ENCODE results near the gene BDKRB2. TPM values are rescaled to one million over a fixed set of nuclear protein-coding genes. Genes with fewer than 3 reads are reported as not detected.

BDKRB2 gene
- total RNA-seq, 1 experiment from 2014 or later = not detected

DNA sequence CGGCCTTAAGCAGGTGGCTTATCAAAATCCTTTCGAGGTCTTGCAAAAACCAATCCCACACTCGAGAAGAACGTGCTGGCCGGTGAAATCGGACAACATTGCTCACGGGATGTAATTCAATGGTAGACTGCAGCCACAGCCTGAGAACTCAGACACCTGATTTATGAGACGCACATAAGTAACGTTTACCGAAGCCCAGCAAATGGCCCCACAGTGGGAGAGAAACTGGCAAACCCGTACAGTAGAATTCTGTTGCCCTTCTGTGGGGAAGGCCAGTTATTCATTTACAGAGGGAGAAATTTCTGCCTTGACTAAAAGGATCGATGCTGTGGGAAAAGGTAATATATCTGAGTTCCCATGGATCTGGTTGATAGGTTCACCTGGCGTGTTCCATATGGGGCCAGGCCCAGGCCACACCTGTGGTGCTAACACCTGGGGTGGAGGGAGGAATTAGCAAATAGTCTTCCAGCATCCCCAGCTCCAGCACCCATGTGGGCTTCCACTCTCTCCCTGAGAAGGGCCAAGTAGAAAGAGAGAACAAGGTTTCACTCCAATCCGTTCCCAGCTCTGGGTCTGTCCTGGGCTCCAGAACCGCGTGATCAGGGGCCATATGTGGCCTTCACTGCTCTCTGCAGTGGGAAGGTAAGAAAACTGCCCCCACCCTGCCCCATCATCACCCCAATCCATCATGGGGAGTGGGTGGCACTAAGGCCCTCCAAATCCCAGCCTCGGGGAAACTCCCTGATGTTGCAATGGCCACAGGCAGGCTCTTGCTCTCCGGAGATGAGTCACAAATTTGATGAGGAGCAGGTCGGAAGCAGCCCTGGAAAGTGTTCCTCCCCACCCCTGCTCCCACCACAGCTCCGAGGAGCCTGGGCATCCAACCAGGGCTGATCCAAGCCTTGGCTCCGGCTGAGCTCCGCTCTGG is 64.1 kb downstream of the BDKRB2 start:
- Histone ChIP-seq H3K27ac (no peak overlapping the region), H3K9me3 (replicated peaks) (no peaks in the 10 kb centered on the region), H3K4me3 (no peak overlapping the region), H3K4me1 (no peaks in the 10 kb centered on the region; the same call in 1 of the 2 replicates), H3K36me3 (no peaks in the 10 kb centered on the region), H3K27me3 (no peaks in the 10 kb centered on the region)
- no peak for DNase-seq

DNA sequence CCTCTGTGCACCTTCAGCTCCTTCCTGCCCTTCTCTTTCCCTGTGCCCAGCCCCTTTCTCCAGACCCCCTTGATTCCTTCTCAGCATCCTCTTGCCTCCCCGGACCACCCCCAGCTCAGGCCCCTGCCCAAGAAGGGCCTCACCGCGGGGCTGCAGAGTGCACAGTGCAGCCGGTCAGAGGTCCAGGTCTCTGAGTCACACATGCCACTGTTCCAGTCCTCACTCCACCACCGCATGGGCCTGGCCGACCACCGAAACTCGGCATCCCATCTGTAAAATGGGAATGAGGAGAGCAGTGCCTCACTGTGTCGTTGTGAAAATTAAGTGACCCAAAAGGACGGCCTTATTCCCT is 64.7 kb downstream of the BDKRB2 start:
- H3K9me3 ChIP-seq (replicated peaks) = no peaks in the 10 kb centered on the region
- H3K36me3 ChIP-seq = no peaks in the 10 kb centered on the region
- no peaks in the 10 kb centered on the region for H3K27me3 ChIP-seq
- no peaks in the 10 kb centered on the region; the same call in 1 of the 2 replicates for H3K4me1 ChIP-seq
- H3K4me3 ChIP-seq = no peak overlapping the region
- no peak for DNase-seq
- H3K27ac ChIP-seq = no peak overlapping the region

DNA sequence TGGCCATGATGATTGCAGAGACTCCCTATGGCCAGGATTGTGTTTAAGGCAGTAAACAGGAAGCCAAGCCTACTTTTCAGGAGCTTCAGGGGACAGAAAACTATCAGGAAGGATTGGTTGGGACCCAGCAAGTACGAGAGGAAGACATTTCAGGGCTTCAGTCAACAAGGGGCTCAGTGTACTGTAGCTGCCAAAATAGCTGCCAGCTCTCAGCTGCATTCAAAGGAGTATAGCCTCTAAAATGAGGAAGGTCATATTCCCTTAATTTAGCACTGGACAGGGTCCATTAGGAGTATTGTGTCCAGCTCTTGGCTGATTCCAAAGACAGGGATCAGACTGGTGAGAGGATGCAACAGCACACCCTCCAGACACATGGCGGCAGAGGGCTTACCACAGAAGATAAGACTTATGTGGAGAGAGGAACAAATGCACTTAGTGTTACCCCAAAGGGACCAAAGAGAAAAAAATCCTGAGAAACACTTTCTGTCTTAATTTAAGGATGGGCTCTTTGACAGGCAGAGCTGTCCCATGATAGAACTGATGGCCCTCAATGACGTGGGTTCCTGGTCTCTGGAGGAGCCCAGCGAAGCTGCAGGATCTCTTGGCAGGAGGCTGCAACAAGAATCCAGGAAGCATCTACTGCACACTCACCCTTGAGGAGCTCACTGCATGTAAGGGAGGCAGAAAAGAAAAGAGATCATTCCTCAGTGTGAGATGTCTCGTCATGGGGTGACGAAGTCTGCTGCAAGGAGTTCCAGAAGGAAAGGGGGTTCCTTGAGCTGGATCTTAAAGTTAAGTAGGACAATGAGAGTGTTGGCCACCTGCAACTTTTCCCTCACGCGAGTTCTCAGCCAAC is 66.2 kb downstream of the BDKRB2 start:
- no peaks in the 10 kb centered on the region for H3K27me3 ChIP-seq
- no peaks in the 10 kb centered on the region for H3K9me3 ChIP-seq (replicated peaks)
- no peaks in the 10 kb centered on the region; the same call in 1 of the 2 replicates for H3K4me1 ChIP-seq
- DNase-seq = no peak
- H3K36me3 ChIP-seq = no peaks in the 10 kb centered on the region
- no peak overlapping the region for H3K4me3 ChIP-seq
- H3K27ac ChIP-seq = no peak overlapping the region

DNA sequence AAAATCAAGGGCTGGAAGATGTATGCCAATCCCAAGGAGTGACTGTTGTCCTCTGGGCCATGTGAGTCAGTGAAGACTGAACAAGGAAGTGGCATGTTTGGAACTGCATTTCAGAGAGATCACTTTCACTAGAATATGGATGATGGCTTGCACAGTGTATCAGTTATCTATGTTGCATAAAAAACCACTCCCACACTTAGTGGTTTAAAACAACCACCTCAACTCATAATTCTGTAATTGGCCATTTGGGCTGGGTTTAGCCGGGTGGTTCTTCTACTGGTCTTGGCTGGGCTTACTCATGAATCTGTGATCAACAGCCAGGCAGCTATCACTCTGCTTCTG is 66.8 kb downstream of the BDKRB2 start:
- H3K9me3 ChIP-seq (replicated peaks) = no peaks in the 10 kb centered on the region
- no peak overlapping the region for H3K4me3 ChIP-seq
- no peaks in the 10 kb centered on the region for H3K36me3 ChIP-seq
- H3K4me1 ChIP-seq = no peaks in the 10 kb centered on the region; the same call in 1 of the 2 replicates
- H3K27me3 ChIP-seq = no peaks in the 10 kb centered on the region
- H3K27ac ChIP-seq = no peak overlapping the region
- DNase-seq = no peak

DNA sequence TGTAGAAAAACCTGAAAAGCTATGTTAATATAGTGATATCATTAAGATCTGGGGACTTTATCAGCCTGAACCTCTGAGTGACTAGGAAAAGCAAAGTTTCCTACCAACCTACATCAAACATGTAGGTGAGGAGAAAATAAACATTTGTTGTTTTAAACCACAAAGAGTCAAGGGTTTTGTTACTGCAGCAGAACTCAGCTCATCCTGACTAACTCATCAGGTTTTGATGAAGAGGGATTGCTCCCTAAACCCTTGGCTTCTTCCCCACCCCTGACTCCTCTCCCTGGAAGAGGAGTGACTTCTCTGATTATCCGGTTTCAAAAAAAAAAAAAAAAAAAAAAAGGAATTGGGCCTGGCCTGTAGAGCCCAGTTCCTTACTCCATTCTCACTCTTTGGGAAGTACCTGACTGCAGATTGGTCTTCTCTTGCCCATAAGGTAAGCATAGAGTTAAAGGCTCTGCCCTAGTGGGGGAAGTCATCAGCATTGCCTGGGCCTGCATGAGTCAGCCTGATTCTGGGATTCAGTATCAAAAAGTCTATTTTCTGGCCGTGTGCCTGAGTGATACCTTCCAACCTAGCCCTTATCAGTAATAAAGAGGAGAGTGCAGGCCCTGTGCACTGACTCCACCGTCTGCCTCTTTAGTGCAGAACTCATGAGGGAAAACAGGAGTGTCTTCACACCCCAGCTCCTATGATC is 68.3 kb downstream of the BDKRB2 start:
- no peak overlapping the region for H3K27ac ChIP-seq
- H3K36me3 ChIP-seq = no peaks in the 10 kb centered on the region
- H3K27me3 ChIP-seq = no peaks in the 10 kb centered on the region
- H3K4me3 ChIP-seq = no peak overlapping the region
- DNase-seq = no peak
- no peaks in the 10 kb centered on the region; the same call in 1 of the 2 replicates for H3K4me1 ChIP-seq
- H3K9me3 ChIP-seq (replicated peaks) = no peaks in the 10 kb centered on the region

DNA sequence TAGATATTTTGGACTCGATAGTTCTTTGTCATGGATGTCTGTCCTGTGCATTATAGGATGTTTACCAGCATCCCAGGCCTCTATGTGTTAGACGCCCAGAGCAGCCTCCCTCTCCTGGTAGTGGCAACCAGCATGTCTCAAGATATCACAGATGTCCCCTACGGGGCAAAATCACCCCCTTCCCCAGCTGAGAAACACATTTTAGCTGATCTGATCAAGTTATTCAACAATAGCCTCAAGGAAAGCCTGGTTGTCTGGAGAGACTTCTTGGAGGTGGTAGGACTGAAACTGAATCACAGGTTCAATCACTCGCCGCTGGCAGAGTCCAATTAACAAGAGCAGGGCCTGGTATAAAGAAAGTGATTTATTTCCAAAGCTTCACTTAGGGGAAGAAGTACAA is 69.0 kb downstream of the BDKRB2 start:
- no peaks in the 10 kb centered on the region for H3K4me1 ChIP-seq
- no peaks in the 10 kb centered on the region for H3K36me3 ChIP-seq
- no peaks in the 10 kb centered on the region for H3K9me3 ChIP-seq (replicated peaks)
- H3K27me3 ChIP-seq = no peaks in the 10 kb centered on the region
- H3K4me3 ChIP-seq = no peak overlapping the region
- no peak for DNase-seq
- no peak overlapping the region for H3K27ac ChIP-seq

DNA sequence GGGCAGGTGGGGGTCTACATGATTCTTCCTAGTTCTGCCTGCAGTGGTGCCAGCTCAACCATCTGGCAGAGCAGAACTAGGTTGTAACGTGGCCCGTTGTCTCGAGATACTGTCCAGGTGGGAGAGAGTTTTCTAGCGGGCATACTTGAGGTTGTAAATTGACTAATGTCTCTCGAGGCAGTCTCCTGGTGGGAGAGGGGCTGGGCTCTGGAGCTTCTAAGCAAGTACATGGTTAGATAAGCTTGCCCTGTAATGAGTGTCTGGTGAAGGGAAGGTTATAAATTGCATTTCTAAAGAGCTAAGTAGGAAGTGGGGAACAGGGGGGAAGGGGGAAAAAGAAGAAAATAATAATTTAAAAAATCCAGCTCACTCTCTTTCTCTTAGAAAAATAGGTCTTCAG is 69.5 kb downstream of the BDKRB2 start:
- H3K27me3 ChIP-seq = no peaks in the 10 kb centered on the region
- H3K36me3 ChIP-seq = no peaks in the 10 kb centered on the region
- H3K27ac ChIP-seq = no peak overlapping the region
- no peak overlapping the region for H3K4me3 ChIP-seq
- no peaks in the 10 kb centered on the region for H3K9me3 ChIP-seq (replicated peaks)
- no peaks in the 10 kb centered on the region for H3K4me1 ChIP-seq
- no peak for DNase-seq

DNA sequence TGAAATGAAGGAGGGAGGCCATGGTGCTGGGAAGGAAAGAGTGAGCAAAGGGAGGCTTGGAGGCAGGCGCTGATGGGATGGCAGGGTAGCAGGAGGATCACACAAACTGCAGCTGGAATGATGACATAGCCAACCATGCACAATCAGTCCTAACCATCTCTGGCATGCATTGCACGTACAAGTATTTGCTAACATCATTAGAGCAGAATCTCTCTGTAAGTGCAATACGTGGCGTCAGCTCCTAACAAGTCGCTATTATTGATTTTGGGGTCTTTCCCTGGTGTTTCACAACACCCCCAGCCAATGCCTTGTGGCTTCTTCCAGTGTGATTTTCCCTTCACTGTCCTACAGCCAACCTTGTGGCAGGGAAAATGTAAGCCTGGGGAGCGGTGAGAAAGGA is 69.9 kb downstream of the BDKRB2 start:
- Histone ChIP-seq H3K27ac (no peak overlapping the region), H3K27me3 (no peaks in the 10 kb centered on the region), H3K4me1 (no peaks in the 10 kb centered on the region), H3K9me3 (replicated peaks) (no peaks in the 10 kb centered on the region), H3K36me3 (no peaks in the 10 kb centered on the region), H3K4me3 (no peak overlapping the region)
- DNase-seq = no peak

DNA sequence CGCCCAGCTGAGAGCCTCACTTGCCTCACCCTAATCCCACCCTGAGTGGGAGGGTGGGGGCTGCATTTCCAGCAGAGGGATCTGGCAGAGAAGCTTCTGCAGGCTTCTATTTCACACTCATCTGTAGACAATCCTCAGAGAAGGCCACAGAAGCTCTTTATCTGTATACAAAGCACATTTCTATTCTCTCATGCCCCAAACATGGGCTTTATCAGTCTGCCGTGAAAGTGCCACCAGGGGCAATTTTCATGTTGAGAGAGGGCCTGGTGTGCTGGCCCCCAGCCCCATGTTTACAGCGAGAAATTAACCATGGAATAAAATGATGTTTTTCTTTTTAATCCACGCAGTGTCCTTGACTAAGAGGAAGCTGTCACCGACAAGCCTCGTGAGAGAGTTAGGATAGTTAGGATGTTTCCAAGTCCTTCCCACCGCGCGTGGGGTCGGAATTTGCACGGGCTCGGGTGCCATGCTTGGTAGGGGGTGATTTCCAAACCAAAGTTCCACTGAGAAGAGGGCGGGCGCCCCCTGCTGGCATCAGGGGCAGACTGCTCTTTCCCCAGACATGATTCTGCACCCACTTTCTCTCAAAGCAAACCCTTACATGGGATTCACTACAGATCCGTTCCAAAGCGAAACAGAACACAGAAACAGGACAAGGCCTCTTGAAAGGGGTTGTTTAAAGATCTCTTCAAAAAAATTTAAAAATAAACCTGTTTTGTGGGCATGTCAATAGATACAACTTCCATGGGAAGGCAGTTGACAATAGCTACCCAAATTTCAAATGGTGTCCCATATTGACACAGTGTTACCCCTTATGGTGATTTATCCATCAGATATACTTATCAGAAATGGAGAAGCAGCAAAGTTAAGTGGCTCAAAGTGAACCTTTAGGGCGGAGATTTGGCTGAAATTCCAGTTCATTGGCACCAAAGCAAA is 70.8 kb downstream of the BDKRB2 start:
- no peaks in the 10 kb centered on the region for H3K9me3 ChIP-seq (replicated peaks)
- H3K27me3 ChIP-seq = no peaks in the 10 kb centered on the region
- peak; percentile 52 to 74 for DNase-seq
- H3K36me3 ChIP-seq = no peaks in the 10 kb centered on the region
- H3K4me1 ChIP-seq = no peaks in the 10 kb centered on the region
- no peak overlapping the region for H3K27ac ChIP-seq
- no peak overlapping the region for H3K4me3 ChIP-seq

DNA sequence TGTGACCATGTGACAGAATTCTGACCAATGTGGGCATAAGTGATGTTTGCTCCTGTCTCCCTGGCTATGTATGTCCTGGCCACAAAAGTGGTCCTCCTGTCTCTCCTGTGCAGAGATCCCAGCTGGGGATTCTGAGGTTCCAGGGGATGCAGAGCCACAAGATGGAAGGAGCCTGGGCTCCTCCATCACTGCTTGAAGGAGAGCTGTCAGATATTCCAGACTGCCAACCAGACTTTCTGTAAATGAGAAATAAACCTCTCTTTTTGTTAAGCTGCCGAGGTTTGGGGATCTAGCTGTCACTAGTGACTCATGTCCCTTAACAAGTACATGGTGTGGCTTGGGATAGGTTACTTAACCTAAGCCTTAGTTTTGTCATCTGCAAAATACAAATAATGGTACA is 73.3 kb downstream of the BDKRB2 start:
- no peak overlapping the region for H3K27ac ChIP-seq
- DNase-seq = no peak
- H3K4me3 ChIP-seq = no peak overlapping the region
- no peaks in the 10 kb centered on the region for H3K27me3 ChIP-seq
- no peaks in the 10 kb centered on the region for H3K9me3 ChIP-seq (replicated peaks)
- no peaks in the 10 kb centered on the region for H3K36me3 ChIP-seq
- no peaks in the 10 kb centered on the region for H3K4me1 ChIP-seq

DNA sequence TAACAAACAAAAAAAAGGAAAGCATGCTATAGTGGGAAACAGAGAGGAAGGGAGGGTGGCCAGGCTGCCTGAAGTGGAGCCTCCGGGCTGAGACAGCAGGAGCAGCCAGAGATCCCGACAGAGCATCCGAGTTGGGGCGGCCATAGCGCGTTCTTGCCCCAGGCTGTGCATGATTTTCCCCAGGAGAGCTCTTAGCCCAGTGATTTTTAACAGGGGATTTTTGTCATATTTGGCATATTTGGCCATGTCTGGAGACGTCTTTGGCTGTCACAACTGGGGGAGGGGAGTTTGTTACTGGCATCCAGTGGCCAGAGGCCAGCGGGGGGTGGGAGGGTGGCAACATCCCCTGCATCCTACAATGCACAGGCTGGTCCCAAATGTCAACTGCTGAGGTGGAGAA is 74.9 kb downstream of the BDKRB2 start:
- Histone ChIP-seq H3K27ac (no peak overlapping the region), H3K4me1 (no peaks in the 10 kb centered on the region), H3K27me3 (no peaks in the 10 kb centered on the region), H3K36me3 (no peaks in the 10 kb centered on the region), H3K9me3 (replicated peaks) (no peaks in the 10 kb centered on the region), H3K4me3 (no peak overlapping the region)
- no peak for DNase-seq

DNA sequence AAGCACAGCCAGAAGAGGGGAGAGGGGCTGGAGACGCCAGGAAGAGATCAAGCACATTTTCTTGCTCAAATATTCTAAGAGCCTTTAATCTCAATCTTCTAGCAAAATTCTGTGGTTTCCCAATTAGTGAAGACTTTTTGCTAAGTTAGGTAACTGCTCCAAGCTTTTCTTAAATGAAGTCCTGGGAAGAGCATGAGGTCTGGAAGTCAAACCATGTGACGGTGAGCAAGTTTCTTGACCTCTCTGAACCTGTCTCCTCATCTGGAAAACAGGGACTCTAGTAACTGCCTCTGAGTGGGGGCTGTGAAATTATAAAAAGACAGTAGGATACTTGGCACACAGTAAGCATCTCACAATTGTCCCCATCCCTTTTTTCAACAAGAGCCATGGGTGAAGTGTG is 75.5 kb downstream of the BDKRB2 start:
- H3K9me3 ChIP-seq (replicated peaks) = no peaks in the 10 kb centered on the region
- no peak overlapping the region for H3K27ac ChIP-seq
- no peak for DNase-seq
- H3K4me1 ChIP-seq = no peaks in the 10 kb centered on the region
- H3K4me3 ChIP-seq = no peak overlapping the region
- H3K36me3 ChIP-seq = no peaks in the 10 kb centered on the region
- H3K27me3 ChIP-seq = no peaks in the 10 kb centered on the region

DNA sequence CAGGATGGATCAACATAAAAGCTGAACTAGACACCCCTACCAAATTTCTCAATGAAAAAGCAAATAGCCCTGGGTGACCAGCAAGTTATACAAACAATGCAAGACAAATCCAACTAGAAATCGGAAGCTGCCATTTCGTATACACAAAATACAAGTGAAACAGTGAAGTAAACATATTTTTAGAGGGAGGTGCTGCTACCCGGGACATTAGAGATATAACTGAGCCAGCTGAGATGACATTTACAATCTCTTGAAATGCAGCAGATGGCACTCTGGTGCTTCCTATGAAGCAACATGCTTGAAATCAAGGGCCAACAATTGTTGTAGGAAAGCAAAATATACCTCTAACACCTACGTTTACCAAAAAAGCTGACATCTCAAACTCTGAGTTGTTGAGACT is 76.8 kb downstream of the BDKRB2 start:
- Histone ChIP-seq H3K4me3 (no peak overlapping the region), H3K4me1 (no peaks in the 10 kb centered on the region), H3K27me3 (no peaks in the 10 kb centered on the region), H3K9me3 (replicated peaks) (no peaks in the 10 kb centered on the region), H3K36me3 (no peaks in the 10 kb centered on the region), H3K27ac (no peak overlapping the region)
- no peak for DNase-seq

DNA sequence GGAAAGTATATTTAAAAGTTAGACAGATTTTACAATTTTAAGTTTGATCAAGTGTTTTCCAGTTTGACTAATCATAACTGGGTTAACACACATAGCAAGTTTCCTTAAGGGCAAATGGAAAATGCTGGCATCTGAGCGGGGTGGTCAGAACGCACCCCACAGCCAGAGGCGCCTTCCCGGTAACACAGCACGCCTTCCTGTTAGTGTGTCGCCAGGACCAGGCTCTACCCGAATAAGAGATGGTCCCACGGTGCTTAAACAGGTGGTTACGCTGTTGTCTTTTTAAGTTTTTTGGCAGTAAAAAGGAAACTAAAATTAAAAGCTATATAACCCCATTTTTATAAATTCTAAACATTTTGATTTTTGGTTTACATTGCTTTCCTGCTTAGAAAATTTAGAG is 79.4 kb downstream of the BDKRB2 start:
- no peaks in the 10 kb centered on the region for H3K4me1 ChIP-seq
- no peaks in the 10 kb centered on the region for H3K27me3 ChIP-seq
- H3K4me3 ChIP-seq = no peak overlapping the region
- no peak overlapping the region for H3K27ac ChIP-seq
- H3K9me3 ChIP-seq (replicated peaks) = no peaks in the 10 kb centered on the region
- DNase-seq = no peak
- no peaks in the 10 kb centered on the region for H3K36me3 ChIP-seq

All from SJCRH30 (cell line).